IPS DF 6.9 (cell line): ENCODE results near the gene LDLRAP1.
A peak's percentile ranks its signal among the peaks of the same experiment; 100 is the strongest.

Source experiments
- DNase-seq: peaks from one replicate; pipeline ENCODE4 v3.0.0-alpha.2; 2013; ENCODE audit warnings: low read depth, low spot score
- H3K27ac ChIP-seq: one replicate; pipeline ENCODE4 v1.5.1; 2013; ENCODE audit warnings: low read length, control low read depth
- H3K27me3 ChIP-seq: 2 replicates; pipeline ENCODE4 v1.6.1; 2013; ENCODE audit warnings: mild to moderate bottlenecking, low read length; ENCODE audit not compliant: control insufficient read depth, insufficient read depth
- H3K36me3 ChIP-seq: 2 replicates; pipeline ENCODE4 v1.6.1; 2013; ENCODE audit warnings: low read length; ENCODE audit not compliant: control insufficient read depth, insufficient read depth
- H3K4me1 ChIP-seq: 2 replicates; pipeline ENCODE4 v1.6.1; 2013; ENCODE audit warnings: low read length; ENCODE audit not compliant: control insufficient read depth, insufficient read depth
- H3K4me3 ChIP-seq: 2 replicates; pipeline ENCODE4 v1.5.1; 2013; ENCODE audit warnings: mild to moderate bottlenecking, low read length
- H3K9me3 ChIP-seq: 2 replicates; pipeline ENCODE4 v1.6.1; 2013; ENCODE audit warnings: low read length, inconsistent platforms; ENCODE audit not compliant: control insufficient read depth, insufficient read depth
- WGBS: extraction: QIAGEN DNeasy Blood & Tissue Kit; methylation state at CpG from one replicate; pipeline ENCODE4 v1.1.7; 2013; ENCODE audit warnings: mixed read lengths, missing lambda C conversion rate; ENCODE audit not compliant: insufficient read length, insufficient coverage; 5-methylcytosine and 5-hydroxymethylcytosine counted together

The LDLRAP1 gene

GRCh38 chr1:25544243-25544764, 898 bp downstream of the LDLRAP1 start:
- Histone ChIP-seq H3K27me3 (0 out of 2 replicates have a peak, but pooled peaks cover 1% of the 10 kb centered on the region), H3K4me3 (peak overlapping the region; percentile 88), H3K27ac (no peak overlapping the region), H3K36me3 (no peaks in the 10 kb centered on the region; the same call in 1 of the 2 replicates), H3K9me3 (no peaks in the 10 kb centered on the region), H3K4me1 (peaks cover 4% of the 10 kb centered on the region; the same call in 1 of the 2 replicates)
- WGBS = no CpG with 5 or more reads among the region's 25 CpGs
- no peak for DNase-seq

- no CpG with 5 or more reads among the region's 6 CpGs for WGBS
- Histone ChIP-seq H3K27me3 (0 out of 2 replicates have a peak, but pooled peaks cover 1% of the 10 kb centered on the region), H3K27ac (no peak overlapping the region), H3K36me3 (no peaks in the 10 kb centered on the region; the same call in 1 of the 2 replicates), H3K4me3 (no peak overlapping the region), H3K9me3 (no peaks in the 10 kb centered on the region), H3K4me1 (peaks cover 5% of the 10 kb centered on the region; the same call in 1 of the 2 replicates)
- DNase-seq = no peak
Measured at GRCh38 chr1:25544819-25545218, 1.4 kb downstream of the LDLRAP1 start.

- no CpG with 5 or more reads among the region's 3 CpGs for WGBS
- Histone ChIP-seq H3K27me3 (0 out of 2 replicates have a peak, but pooled peaks cover 1% of the 10 kb centered on the region), H3K9me3 (no peaks in the 10 kb centered on the region), H3K36me3 (no peaks in the 10 kb centered on the region; the same call in 1 of the 2 replicates), H3K4me1 (peaks cover 6% of the 10 kb centered on the region; the same call in 1 of the 2 replicates), H3K27ac (no peak overlapping the region), H3K4me3 (no peak overlapping the region)
- no peak for DNase-seq
Measured at GRCh38 chr1:25545767-25546166, 2.4 kb downstream of the LDLRAP1 start.

GRCh38 chr1:25546193-25546592, 2.8 kb downstream of the LDLRAP1 start:
- H3K4me3 ChIP-seq = no peak overlapping the region
- H3K36me3 ChIP-seq = no peaks in the 10 kb centered on the region; the same call in 1 of the 2 replicates
- no peaks in the 10 kb centered on the region for H3K9me3 ChIP-seq
- DNase-seq = no peak
- WGBS = no CpG with 5 or more reads among the region's 1 CpG
- H3K27me3 ChIP-seq = 0 out of 2 replicates have a peak, but pooled peaks cover 1% of the 10 kb centered on the region
- H3K4me1 ChIP-seq = peaks cover 6% of the 10 kb centered on the region; the same call in 1 of the 2 replicates
- no peak overlapping the region for H3K27ac ChIP-seq

- peaks cover 6% of the 10 kb centered on the region; the same call in 1 of the 2 replicates for H3K4me1 ChIP-seq
- no peak overlapping the region for H3K27ac ChIP-seq
- no peaks in the 10 kb centered on the region for H3K9me3 ChIP-seq
- H3K4me3 ChIP-seq = no peak overlapping the region
- H3K27me3 ChIP-seq = no peaks in the 10 kb centered on the region
- no peak for DNase-seq
- H3K36me3 ChIP-seq = no peaks in the 10 kb centered on the region; the same call in 1 of the 2 replicates
- WGBS = no CpG with 5 or more reads among the region's 4 CpGs
Measured at GRCh38 chr1:25548601-25549000, 5.2 kb downstream of the LDLRAP1 start.

GRCh38 chr1:25549273-25550154, 6.1 kb downstream of the LDLRAP1 start:
- H3K4me3 ChIP-seq = no peak overlapping the region; the same call in 1 of the 2 replicates
- no CpG with 5 or more reads among the region's 19 CpGs for WGBS
- no peaks in the 10 kb centered on the region for H3K27me3 ChIP-seq
- DNase-seq = no peak
- no peaks in the 10 kb centered on the region; the same call in 1 of the 2 replicates for H3K36me3 ChIP-seq
- peaks cover 4% of the 10 kb centered on the region; the same call in 1 of the 2 replicates for H3K4me1 ChIP-seq
- H3K27ac ChIP-seq = no peak overlapping the region
- H3K9me3 ChIP-seq = no peaks in the 10 kb centered on the region

- H3K36me3 ChIP-seq = no peaks in the 10 kb centered on the region; the same call in 1 of the 2 replicates
- DNase-seq = no peak
- no peaks in the 10 kb centered on the region for H3K9me3 ChIP-seq
- no peak overlapping the region for H3K4me3 ChIP-seq
- no peaks in the 10 kb centered on the region for H3K27me3 ChIP-seq
- WGBS = no CpG with 5 or more reads among the region's 2 CpGs
- H3K27ac ChIP-seq = no peak overlapping the region
- peaks cover 2% of the 10 kb centered on the region; the same call in 1 of the 2 replicates for H3K4me1 ChIP-seq
Measured at GRCh38 chr1:25550155-25550506, 6.7 kb downstream of the LDLRAP1 start.

- H3K9me3 ChIP-seq = no peaks in the 10 kb centered on the region
- H3K36me3 ChIP-seq = no peaks in the 10 kb centered on the region; the same call in 1 of the 2 replicates
- no peak for DNase-seq
- no CpG with 5 or more reads among the region's 3 CpGs for WGBS
- no peaks in the 10 kb centered on the region for H3K27me3 ChIP-seq
- H3K27ac ChIP-seq = no peak overlapping the region
- peaks cover 2% of the 10 kb centered on the region; the same call in 1 of the 2 replicates for H3K4me1 ChIP-seq
- H3K4me3 ChIP-seq = no peak overlapping the region
Measured at GRCh38 chr1:25550683-25551310, 7.4 kb downstream of the LDLRAP1 start.

GRCh38 chr1:25553749-25554429, 10.5 kb downstream of the LDLRAP1 start:
- no peak for DNase-seq
- H3K4me3 ChIP-seq = no peak overlapping the region
- H3K36me3 ChIP-seq = no peaks in the 10 kb centered on the region; the same call in 1 of the 2 replicates
- no peak overlapping the region for H3K27ac ChIP-seq
- H3K4me1 ChIP-seq = peaks cover 2% of the 10 kb centered on the region; the same call in 1 of the 2 replicates
- WGBS = no CpG with 5 or more reads among the region's 11 CpGs
- no peaks in the 10 kb centered on the region for H3K9me3 ChIP-seq
- no peaks in the 10 kb centered on the region for H3K27me3 ChIP-seq

- H3K4me3 ChIP-seq = no peak overlapping the region
- H3K9me3 ChIP-seq = no peaks in the 10 kb centered on the region
- DNase-seq = no peak
- peaks cover 2% of the 10 kb centered on the region; the same call in 1 of the 2 replicates for H3K4me1 ChIP-seq
- H3K36me3 ChIP-seq = no peaks in the 10 kb centered on the region; the same call in 1 of the 2 replicates
- WGBS = no CpG with 5 or more reads among the region's 3 CpGs
- H3K27ac ChIP-seq = no peak overlapping the region
- no peaks in the 10 kb centered on the region for H3K27me3 ChIP-seq
Measured at GRCh38 chr1:25554430-25554780, 11.0 kb downstream of the LDLRAP1 start.
